Activated CD8-positive, alpha-beta memory T cell treated with anti-CD3 and anti-CD28 coated beads, Interleukin-2, amount 50 U/mL, for 48 hours (primary cell): ENCODE data around the gene RASSF9.

Experiments used
- DNase-seq: peaks from one replicate; pipeline ENCODE4 v3.0.0-alpha.2; 2020

Gene RASSF9

GRCh38 chr12:85820101-85820500 lies 16.1 kb downstream of the RASSF9 start:
- DNase-seq = no peak

- no peak for DNase-seq
These were observed 21.5 kb downstream of the RASSF9 start for GRCh38 chr12:85814741-85815140.

GRCh38 chr12:85814071-85814470 lies 22.1 kb downstream of the RASSF9 start:
- DNase-seq = no peak

GRCh38 chr12:85809500-85809899 lies 26.7 kb downstream of the RASSF9 start:
- DNase-seq = no peak

- DNase-seq = no peak
These were observed 28.5 kb downstream of the RASSF9 start for GRCh38 chr12:85807730-85808129.

GRCh38 chr12:85805654-85806053 lies 30.6 kb downstream of the RASSF9 start:
- no peak for DNase-seq

- DNase-seq = no peak
These were observed 31.5 kb downstream of the RASSF9 start for GRCh38 chr12:85804663-85805062.

- no peak for DNase-seq
These were observed 32.3 kb downstream of the RASSF9 start for GRCh38 chr12:85803923-85804322.

- DNase-seq = no peak
These were observed 33.0 kb downstream of the RASSF9 start for GRCh38 chr12:85803231-85803630.

- no peak for DNase-seq
These were observed 38.1 kb downstream of the RASSF9 start for GRCh38 chr12:85798122-85798521.

GRCh38 chr12:85796001-85796400 lies 40.2 kb downstream of the RASSF9 start:
- no peak for DNase-seq

- no peak for DNase-seq
These were observed 41.7 kb downstream of the RASSF9 start for GRCh38 chr12:85794531-85794930.

- DNase-seq = no peak
These were observed 52.0 kb downstream of the RASSF9 start for GRCh38 chr12:85784096-85784720.

- DNase-seq = no peak
These were observed 53.5 kb downstream of the RASSF9 start for GRCh38 chr12:85782711-85783110.

- DNase-seq = no peak
These were observed 54.4 kb downstream of the RASSF9 start for GRCh38 chr12:85781766-85782165.

- no peak for DNase-seq
These were observed 56.4 kb downstream of the RASSF9 start for GRCh38 chr12:85779768-85780167.

- no peak for DNase-seq
These were observed 61.1 kb downstream of the RASSF9 start for GRCh38 chr12:85775091-85775490.

GRCh38 chr12:85765453-85765869 lies 70.7 kb downstream of the RASSF9 start:
- DNase-seq = no peak

GRCh38 chr12:85759623-85760022 lies 76.6 kb downstream of the RASSF9 start:
- no peak for DNase-seq

- no peak for DNase-seq
These were observed 77.1 kb downstream of the RASSF9 start for GRCh38 chr12:85759091-85759490.

GRCh38 chr12:85755760-85756159 lies 80.4 kb downstream of the RASSF9 start:
- DNase-seq = no peak
